Measurements from ENCODE around the gene RPP25L.
A peak's percentile ranks its signal among the peaks of the same experiment; 100 is the strongest.

The RPP25L gene

DNA sequence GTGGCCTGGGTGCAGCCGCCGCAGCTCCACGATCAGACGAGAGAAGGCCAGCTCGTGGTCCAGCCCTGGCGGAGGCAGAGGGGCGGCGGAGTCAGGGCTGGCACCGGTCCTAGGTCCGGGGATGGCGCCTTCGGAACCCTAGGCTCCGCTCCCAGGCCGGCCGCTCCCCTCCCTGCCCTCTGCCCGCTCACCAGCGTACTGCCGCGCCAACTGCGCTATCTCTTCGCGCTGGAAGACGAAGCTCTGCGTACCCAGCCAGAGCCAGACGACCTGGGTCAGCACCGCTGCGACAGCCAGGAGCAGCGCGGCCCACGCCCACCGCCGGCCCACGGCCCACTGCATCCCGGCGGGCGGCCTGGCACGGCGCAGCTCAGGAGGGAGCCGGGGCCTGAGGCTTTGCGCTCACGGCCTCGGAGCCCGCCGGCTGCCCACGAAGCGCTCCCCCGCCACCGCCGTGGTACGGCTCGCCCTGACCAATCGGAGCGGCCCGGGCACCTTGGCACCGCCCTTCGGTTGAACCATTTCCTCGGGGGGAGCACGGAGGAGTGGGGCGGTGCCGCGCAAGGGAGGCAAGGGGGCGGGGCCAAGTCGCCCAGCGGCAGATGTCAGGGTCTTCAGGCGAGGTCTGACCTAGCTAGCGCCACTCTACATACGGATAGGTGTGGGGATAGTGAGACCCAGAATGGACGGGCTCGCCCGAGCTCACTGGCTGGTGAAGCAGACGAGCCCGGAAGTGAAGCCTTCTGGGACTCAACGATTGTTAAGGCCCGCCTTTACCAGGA is 25.6 kb upstream of the RPP25L start, which contains the start of gene SIGMAR1:
Gene SIGMAR1, minus strand, starts transcription at position 432 of the 782 bp plus-strand sequence. Its CDS starts 90 bp downstream, at position 342.
- DNase-seq, result peak; percentile 80

DNA sequence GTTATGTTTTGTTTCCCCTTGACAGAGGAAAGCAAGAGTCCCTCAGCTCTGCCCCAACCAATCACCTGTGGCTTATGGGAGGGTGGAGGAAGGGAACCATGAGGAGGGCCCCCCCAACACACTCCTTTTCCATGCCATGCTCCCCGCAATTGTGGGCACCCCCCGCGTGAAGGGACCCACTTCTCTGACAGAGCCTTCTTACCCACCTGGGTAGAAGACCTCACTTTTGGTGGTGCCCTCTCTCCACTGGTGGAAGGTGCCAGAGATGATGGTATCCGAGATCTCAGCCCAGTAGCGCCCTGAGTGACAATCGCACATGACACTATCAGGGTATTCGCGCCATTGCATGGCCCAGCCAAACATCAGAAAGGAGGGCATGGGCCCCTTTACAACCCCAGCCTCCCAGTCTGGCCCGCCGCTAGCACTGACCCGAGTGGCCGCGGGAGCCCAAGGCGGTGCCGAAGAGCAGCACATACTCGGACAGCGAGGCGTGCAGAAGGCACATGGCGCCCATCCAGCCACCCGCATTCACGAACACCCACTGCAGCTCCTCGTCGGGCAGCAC is 25.0 kb upstream of the RPP25L start:
- no peak for DNase-seq

- no peak for DNase-seq
These were observed 23.7 kb upstream of the RPP25L start for GRCh38 chr9:34635556-34635955.

DNA sequence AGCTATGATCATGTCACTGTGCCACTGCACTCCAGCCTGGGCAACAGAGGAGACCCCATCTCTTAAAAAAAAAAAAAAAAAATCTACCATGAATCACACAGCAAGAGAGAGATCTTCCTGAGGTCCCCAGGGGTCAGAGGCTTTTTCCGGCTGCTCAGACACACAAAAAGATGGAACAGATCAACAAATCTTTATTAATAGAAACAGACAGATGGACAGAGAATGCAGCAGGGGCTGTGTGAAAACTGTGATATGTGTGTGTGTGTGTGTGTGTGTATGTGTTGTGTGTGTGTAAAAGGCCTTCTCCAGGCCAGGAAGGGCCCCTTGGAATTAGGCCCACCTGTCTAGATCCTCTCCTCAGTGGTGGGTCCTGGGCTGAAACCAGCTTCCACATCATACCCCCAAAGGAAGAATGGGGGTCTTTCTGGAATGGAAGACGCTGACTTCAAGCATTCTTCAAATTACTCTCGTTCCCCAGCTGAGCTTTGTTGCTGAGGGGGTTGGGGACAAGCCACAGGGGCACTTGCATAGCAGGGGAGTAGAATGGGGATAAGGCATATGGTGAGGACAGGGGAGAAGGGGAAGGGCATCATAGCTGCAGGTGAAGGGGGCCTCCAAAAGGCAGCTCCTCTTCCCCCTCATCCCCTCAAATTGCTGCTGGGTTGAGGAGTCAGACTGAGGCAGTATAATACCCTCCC is 22.8 kb upstream of the RPP25L start:
- no peak for DNase-seq

GRCh38 chr9:34633851-34634550 is 22.1 kb upstream of the RPP25L start:
- DNase-seq, result peak; percentile 62

GRCh38 chr9:34633166-34633565 is 21.3 kb upstream of the RPP25L start:
- DNase-seq, result no peak

DNA sequence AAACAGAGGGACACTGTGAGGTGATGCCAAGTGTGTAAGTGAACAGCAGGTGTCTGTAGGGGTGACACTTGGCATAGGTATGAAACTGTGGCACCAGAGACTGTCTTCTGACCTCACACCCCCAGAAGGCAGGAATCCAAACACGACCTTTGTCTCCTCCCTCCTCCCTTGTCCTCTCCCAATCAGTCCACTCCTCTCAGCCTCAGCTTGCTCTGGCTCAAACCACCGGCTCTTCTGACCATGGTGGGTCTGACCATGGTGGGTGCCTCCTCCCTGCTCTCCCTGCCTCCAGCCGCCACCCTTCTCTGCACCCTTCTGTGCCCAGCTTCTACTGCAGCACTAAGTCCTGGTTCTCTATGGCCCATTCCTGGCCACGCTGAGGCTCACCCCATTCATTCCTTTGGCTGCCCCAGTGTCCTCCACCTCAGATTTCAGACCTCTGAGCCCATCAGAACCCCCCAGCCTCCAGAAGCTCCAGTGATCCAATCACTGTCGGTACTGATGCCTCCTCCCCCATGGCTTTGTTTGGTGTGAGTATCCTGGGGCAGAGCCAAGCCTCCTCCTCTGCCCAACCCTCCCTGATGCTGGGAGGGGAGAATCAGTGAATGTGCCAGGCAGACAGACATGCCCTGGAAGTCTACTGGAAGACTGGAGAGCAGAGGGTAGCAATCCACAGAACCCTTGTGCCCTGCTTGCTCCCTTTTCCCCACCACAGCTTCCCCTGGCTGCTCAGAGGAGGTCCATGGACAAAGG is 18.7 kb upstream of the RPP25L start:
- DNase-seq, result no peak

DNA sequence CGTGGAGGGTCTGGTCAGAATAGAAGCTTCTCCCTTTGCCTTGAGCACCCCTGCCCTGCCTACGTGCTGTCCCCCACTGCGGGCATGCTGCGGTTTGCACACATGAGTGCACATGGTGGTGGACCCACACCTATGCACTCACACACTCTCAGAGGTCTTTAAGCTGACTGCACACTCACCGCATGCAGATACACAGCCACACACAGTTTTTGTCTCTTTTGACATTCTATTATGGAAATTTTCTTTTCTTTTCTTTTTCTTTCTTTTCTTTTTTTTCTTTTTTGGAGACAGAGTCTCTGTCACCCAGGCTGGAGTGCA is 17.6 kb upstream of the RPP25L start:
- DNase-seq, result no peak

DNA sequence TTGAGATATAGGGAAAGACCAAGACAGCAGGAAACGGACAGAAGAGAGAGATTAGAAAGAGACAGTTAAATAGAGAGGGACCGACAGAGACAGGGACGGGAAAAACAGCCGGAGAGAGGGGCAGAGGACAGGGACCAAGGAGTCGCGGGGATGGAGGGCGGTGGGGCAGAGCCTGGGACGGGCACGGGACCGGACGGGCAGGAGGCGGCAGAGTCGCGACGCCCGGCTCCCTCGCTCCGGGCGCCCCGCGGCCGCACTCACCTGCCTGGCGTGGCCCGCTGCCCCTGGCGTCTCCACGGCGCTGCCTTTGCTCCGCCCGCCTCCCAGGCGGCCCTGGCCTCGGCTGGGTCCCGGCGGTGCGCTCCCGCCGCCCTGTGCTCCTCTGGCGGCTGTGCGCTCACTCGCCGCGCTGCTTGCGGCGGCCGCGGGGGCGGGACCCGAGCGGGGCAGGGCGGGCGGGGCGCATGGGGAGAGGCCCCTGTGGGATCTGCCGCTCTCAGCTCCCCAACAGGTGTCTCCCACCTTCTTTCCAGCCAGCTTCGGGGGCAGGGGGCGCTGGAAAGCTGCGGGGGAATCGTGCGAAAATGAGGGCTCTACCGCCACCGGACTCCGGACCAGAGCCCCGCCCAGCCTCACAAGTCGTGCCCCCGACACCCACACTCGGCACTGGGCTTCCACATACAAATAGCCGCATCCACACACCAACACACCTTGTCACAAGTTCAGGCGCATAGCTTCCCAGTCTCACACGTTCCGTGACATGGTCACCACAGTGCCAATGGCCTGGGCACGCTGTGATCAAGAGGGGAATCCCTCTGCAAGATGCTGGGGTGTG is 17.0 kb upstream of the RPP25L start, which contains the start of gene ARID3C:
Gene ARID3C, minus strand, starts transcription at position 411 of the 835 bp plus-strand sequence. CDS start 1,052 bp downstream, outside the sequence.
- DNase-seq, result no peak

DNA sequence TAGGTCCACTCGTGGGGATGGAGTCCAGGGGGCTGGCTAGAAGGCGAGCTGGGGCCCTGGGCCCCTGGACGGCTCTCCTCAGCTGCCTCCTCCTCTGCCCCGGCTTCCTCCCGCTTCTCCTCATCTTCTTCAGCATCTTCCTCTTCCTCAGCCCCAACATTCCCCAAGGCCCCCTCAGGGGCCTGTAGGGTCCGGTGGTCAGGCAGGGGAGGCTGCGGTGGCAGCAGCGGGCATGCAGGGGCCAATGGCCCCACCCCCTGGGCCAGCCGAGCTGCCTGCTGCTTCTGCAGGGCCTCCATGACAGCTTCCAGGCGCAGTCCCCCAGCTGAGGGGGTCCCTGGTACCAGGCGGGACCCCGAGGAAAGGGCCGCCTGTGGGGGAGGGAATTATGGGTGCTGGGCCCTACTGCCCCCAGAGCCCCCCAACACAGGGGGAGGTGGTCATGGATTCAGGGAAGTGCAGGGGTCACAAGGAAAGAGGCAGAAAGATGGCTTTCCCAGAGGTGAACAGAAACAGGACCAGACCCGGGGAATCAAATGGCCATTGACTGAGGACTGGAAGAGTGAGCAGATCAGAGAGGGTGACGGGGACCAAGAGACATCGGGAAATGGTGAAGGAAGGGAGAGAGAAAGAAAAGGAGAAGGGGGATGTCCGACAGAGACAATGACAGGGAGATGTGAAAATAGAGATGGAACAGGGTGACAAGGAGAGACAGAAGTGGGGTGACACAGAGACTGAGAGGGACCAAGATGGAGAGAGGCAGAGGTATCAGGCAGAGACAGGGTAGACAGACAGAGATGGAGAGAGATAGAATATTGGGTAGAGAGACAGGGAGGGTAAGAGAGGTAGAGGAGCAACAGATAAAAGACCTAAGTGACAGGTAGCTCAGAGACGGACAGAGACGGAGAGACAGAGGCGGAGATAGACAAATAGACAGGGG is 16.1 kb upstream of the RPP25L start:
- no peak for DNase-seq

DNA sequence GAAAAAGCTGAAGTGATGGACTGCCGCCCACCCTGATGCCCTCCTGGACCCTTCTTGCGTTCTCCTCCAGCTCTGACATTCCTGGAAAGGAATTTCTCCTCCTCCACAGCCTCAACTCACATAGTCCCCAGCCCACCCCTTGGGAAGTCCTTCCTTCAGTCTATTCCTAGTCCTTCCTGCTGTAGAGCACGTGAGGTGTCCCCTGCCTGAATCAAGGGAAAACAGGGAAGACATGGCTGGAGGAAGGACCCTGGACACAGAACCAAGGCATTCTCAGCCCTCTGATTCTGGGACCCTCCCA is 13.2 kb upstream of the RPP25L start:
- no peak for DNase-seq

- no peak for DNase-seq
These were observed 12.7 kb upstream of the RPP25L start for GRCh38 chr9:34624475-34625185.

GRCh38 chr9:34623374-34624235 is 11.7 kb upstream of the RPP25L start:
- DNase-seq, result no peak

DNA sequence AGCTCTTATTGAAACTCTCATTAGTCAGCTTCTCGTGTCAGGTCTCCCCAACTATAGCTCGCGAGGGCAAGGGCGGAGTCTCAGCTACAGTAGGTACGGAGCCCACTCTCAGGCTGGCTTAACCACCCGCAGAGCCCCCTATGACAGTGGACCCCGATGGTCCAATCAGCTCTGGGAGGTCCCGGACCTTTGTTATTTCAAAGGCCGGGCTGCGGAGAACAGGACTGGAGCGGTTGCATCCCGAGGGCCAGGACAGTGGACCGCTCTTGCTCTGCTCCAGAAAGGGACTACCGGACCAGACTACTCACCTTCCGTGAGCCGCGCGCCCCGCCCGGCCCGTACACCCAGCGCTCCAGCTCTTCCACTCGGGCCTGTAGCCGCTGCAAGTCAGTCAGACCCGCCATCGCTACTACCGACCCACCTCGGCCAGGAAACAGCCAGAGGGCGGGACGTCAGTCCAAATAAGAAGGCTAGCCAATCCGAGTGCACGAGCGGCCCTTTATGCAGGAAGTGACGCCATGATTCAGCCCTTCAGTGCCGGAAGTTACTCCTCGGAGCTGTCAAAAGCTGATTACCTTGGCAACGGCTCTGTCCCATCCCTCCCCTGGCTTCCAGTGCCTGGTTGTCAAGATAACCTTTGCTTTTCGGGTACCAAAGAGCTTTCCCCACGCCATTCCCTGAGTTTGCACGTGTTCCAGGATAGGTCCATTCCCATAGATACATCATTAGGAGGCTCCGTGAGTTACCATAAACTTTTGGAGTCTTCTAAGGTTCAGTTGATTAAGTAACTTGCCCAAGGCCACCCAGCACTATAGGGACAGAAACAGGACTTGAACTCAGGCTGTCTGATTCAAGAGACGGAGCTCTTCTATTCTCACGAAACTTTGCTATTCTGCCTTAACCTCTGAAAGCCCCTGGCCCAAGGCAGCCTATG is 8.4 kb upstream of the RPP25L start, which contains the start of gene DCTN3:
Gene DCTN3, minus strand, starts transcription at position 435 of the 934 bp plus-strand sequence. Its CDS starts 31 bp downstream, at position 404.
- peak; percentile 92 for DNase-seq

GRCh38 chr9:34615132-34615531 is 3.2 kb upstream of the RPP25L start:
- DNase-seq, result no peak

DNA sequence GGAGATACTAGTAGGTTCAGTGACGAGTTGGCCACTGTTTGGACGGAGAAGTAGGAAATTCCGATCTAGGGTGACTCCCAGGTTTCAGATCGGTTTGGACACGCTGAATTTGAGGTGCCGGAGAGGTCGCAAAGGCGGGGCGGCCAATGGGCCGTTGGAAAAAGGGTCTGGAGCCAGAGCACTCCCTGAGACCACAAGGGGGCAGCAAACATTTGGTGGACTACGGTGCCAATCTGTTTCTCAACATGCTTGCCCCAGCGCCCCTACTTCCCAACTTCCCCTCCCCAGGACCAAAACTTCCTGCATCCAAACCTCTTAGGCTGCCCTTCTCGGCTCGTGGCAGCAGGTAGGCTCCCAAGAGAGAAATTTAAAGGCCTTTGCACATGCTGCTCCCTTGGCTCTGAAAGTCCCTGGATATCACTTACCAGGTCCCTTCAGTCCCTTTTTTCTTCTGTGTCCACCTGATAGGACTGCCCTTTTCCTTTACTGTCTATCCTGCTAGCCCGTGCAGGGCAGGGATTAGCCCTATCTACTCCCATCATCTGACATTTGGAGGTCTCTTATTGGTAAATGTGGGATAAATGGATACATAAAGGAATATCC is 992 bp upstream of the RPP25L start:
- peak; percentile 67 for DNase-seq

GRCh38 chr9:34611251-34611810 is 566 bp downstream of the RPP25L start:
- no peak for DNase-seq

Data from NCI-H1694 treated with DMSO at 0.1 percent for 48 hours (cell line).